ENCODE data around the gene PPARA. TPM values are rescaled to one million over a fixed set of nuclear protein-coding genes. Genes with fewer than 3 reads are reported as not detected.

The PPARA gene
- total and polyA plus RNA-seq, 5 experiments from 2014 or later = 3.5 to 22.6 (median 3.7) TPM

- Mint-ChIP-seq H3K4me1 (peaks cover 0 to 1% (median 0%) of the 10 kb centered on the region in 4 donors), H3K36me3 (peaks cover 0 to 2% (median 0%) of the 10 kb centered on the region in 3 donors), H3K9me3 (no peaks in the 10 kb centered on the region), H3K4me3 (no peak overlapping the region), H3K27me3 (no peaks in the 10 kb centered on the region), H3K27ac (peak overlapping the region in 3 of 10 donors; percentile 18 to 77 (median 52))
- POLR2A ChIA-PET = no interaction called here
- ATAC-seq = no peak
- no peak for DNase-seq
Measured at GRCh38 chr22:46108564-46109473, 41.5 kb upstream of the PPARA start.

GRCh38 chr22:46109474-46110003 is 40.8 kb upstream of the PPARA start:
- DNase-seq (no peak), ATAC-seq (no peak)
- Mint-ChIP-seq H3K4me3 (no peak overlapping the region), H3K4me1 (peaks cover 0 to 1% (median 0%) of the 10 kb centered on the region in 4 donors), H3K9me3 (no peaks in the 10 kb centered on the region), H3K27me3 (no peaks in the 10 kb centered on the region), H3K27ac (peak overlapping the region in 1 of 10 donors; percentile 77), H3K36me3 (peaks cover 0 to 2% (median 0%) of the 10 kb centered on the region in 3 donors)
- POLR2A ChIA-PET = interaction anchor here (1.1 kb wide), 1 partner anchor 56 kb away, joined by 3 read pairs; no protein-coding TSS in a partner anchor

- DNase-seq = no peak
- POLR2A ChIA-PET = interaction anchor here (1.1 kb wide), 1 partner anchor 57 kb away, joined by 3 read pairs; no protein-coding TSS in a partner anchor
- peaks cover 0 to 1% (median 0%) of the 10 kb centered on the region in 4 donors for H3K4me1 Mint-ChIP-seq
- H3K27ac Mint-ChIP-seq = no peak overlapping the region
- H3K27me3 Mint-ChIP-seq = no peaks in the 10 kb centered on the region
- no peak overlapping the region for H3K4me3 Mint-ChIP-seq
- ATAC-seq = no peak
- no peaks in the 10 kb centered on the region for H3K9me3 Mint-ChIP-seq
- H3K36me3 Mint-ChIP-seq = peaks cover 0 to 2% (median 0%) of the 10 kb centered on the region in 3 donors
Measured at GRCh38 chr22:46110215-46110614, 40.1 kb upstream of the PPARA start.

GRCh38 chr22:46111645-46112306 is 38.5 kb upstream of the PPARA start:
- Mint-ChIP-seq H3K4me1 (peaks cover 0 to 5% (median 2%) of the 10 kb centered on the region in 4 donors), H3K27me3 (no peaks in the 10 kb centered on the region), H3K9me3 (no peaks in the 10 kb centered on the region), H3K27ac (no peak overlapping the region), H3K4me3 (no peak overlapping the region), H3K36me3 (peaks cover 0 to 2% (median 0%) of the 10 kb centered on the region in 3 donors)
- ATAC-seq = no peak
- no peak for DNase-seq
- POLR2A ChIA-PET = interaction anchor here (1.0 kb wide), 1 partner anchor 109 kb away, joined by 6 read pairs; no protein-coding TSS in a partner anchor

GRCh38 chr22:46112405-46112804 is 37.9 kb upstream of the PPARA start:
- no peak for ATAC-seq
- POLR2A ChIA-PET = no interaction called here
- Mint-ChIP-seq H3K9me3 (no peaks in the 10 kb centered on the region), H3K4me3 (no peak overlapping the region), H3K27me3 (no peaks in the 10 kb centered on the region), H3K4me1 (peaks cover 0 to 5% (median 3%) of the 10 kb centered on the region in 4 donors), H3K36me3 (peaks cover 0 to 2% (median 0%) of the 10 kb centered on the region in 3 donors), H3K27ac (peak overlapping the region in 3 of 10 donors; percentile 22 to 77 (median 27))
- no peak for DNase-seq

GRCh38 chr22:46113110-46113909 is 37.0 kb upstream of the PPARA start:
- Mint-ChIP-seq H3K4me1 (peaks cover 0 to 5% (median 3%) of the 10 kb centered on the region in 4 donors), H3K4me3 (no peak overlapping the region), H3K27me3 (no peaks in the 10 kb centered on the region), H3K9me3 (no peaks in the 10 kb centered on the region), H3K36me3 (peaks cover 0 to 2% (median 0%) of the 10 kb centered on the region in 3 donors), H3K27ac (peak overlapping the region in 2 of 10 donors; percentile 22 to 33)
- POLR2A ChIA-PET = no interaction called here
- DNase-seq = no peak
- no peak for ATAC-seq

GRCh38 chr22:46113910-46114517 is 36.3 kb upstream of the PPARA start:
- peaks cover 0 to 5% (median 2%) of the 10 kb centered on the region in 4 donors for H3K4me1 Mint-ChIP-seq
- DNase-seq (no peak), ATAC-seq (no peak)
- H3K9me3 Mint-ChIP-seq = no peaks in the 10 kb centered on the region
- no peaks in the 10 kb centered on the region for H3K27me3 Mint-ChIP-seq
- H3K27ac Mint-ChIP-seq = peak overlapping the region in 1 of 10 donors; percentile 33
- no peaks in the 10 kb centered on the region for H3K36me3 Mint-ChIP-seq
- POLR2A ChIA-PET = interaction anchor here (0.7 to 0.9 kb wide), 3 partner anchors 83 to 120 kb away, joined by 3 to 4 read pairs (median 3); no protein-coding TSS in a partner anchor
- H3K4me3 Mint-ChIP-seq = no peak overlapping the region

- Mint-ChIP-seq H3K4me1 (peaks cover 0 to 5% (median 2%) of the 10 kb centered on the region in 4 donors), H3K4me3 (no peak overlapping the region), H3K36me3 (no peaks in the 10 kb centered on the region), H3K27ac (peak overlapping the region in 2 of 10 donors; percentile 52 to 75), H3K27me3 (no peaks in the 10 kb centered on the region), H3K9me3 (no peaks in the 10 kb centered on the region)
- no peak for DNase-seq
- POLR2A ChIA-PET = interaction anchor here (0.7 to 3.9 kb wide), 5 partner anchors 79 to 121 kb away, joined by 3 to 17 read pairs (median 3); no protein-coding TSS in a partner anchor
- no peak for ATAC-seq
Measured at GRCh38 chr22:46114518-46115387, 35.6 kb upstream of the PPARA start.

- no peaks in the 10 kb centered on the region for H3K36me3 Mint-ChIP-seq
- ATAC-seq = no peak
- H3K9me3 Mint-ChIP-seq = no peaks in the 10 kb centered on the region
- no peaks in the 10 kb centered on the region for H3K27me3 Mint-ChIP-seq
- POLR2A ChIA-PET = interaction anchor here (0.7 to 3.9 kb wide), 2 partner anchors 79 to 121 kb away, joined by 3 to 17 read pairs; no protein-coding TSS in a partner anchor
- peaks cover 0 to 5% (median 2%) of the 10 kb centered on the region in 4 donors for H3K4me1 Mint-ChIP-seq
- no peak for DNase-seq
- no peak overlapping the region for H3K27ac Mint-ChIP-seq
- no peak overlapping the region for H3K4me3 Mint-ChIP-seq
Measured at GRCh38 chr22:46115388-46115678, 35.0 kb upstream of the PPARA start.

- no peaks in the 10 kb centered on the region for H3K27me3 Mint-ChIP-seq
- no peak overlapping the region for H3K27ac Mint-ChIP-seq
- ATAC-seq = no peak
- H3K36me3 Mint-ChIP-seq = no peaks in the 10 kb centered on the region
- POLR2A ChIA-PET = interaction anchor here (0.6 to 3.9 kb wide), 5 partner anchors 80 to 122 kb away, joined by 3 to 17 read pairs (median 3); no protein-coding TSS in a partner anchor
- H3K4me1 Mint-ChIP-seq = peaks cover 0 to 5% (median 2%) of the 10 kb centered on the region in 4 donors
- H3K4me3 Mint-ChIP-seq = no peak overlapping the region
- no peaks in the 10 kb centered on the region for H3K9me3 Mint-ChIP-seq
- DNase-seq = no peak
Measured at GRCh38 chr22:46115755-46116490, 34.4 kb upstream of the PPARA start.
